Hepatocyte (in vitro differentiated cells): ENCODE measurements around the gene PSD2.

ENCODE experiments used
- CTCF ChIP-seq: fragments of 200-600 bp; sonication (generic); IDR thresholded peaks from 2 replicates; pipeline ENCODE4 v1.5.1; 2016; ENCODE audit warnings: antibody characterized with exemption, mild to moderate bottlenecking; ENCODE audit not compliant: poor library complexity
- EZH2 ChIP-seq: fragments of 200-600 bp; sonication (generic); IDR thresholded peaks from 2 replicates; pipeline ENCODE4 v1.6.1; 2016; ENCODE audit warnings: antibody characterized with exemption, mild to moderate bottlenecking, borderline replicate concordance
- EZH2phosphoT487 ChIP-seq: fragments of 200-600 bp; sonication (generic); IDR thresholded peaks from one replicate; pipeline ENCODE4 v1.6.1; 2018; ENCODE audit warnings: antibody characterized with exemption, mild to moderate bottlenecking, low read depth, moderate library complexity; ENCODE audit not compliant: unreplicated experiment, severe bottlenecking

GRCh38 chr5:139842321-139842720 lies 46.7 kb downstream of the PSD2 start:
- TF ChIP-seq CTCF (no peak), EZH2phosphoT487 (no peak), EZH2 (no peak)
